HEK293T (cell line): Measurements from ENCODE around the gene LYPD6B.

Experiments used
- ARNT ChIP-seq: fragments of 450-650 bp; IDR thresholded peaks from 2 replicates; pipeline ENCODE4 v1.6.1; 2017; ENCODE audit warnings: mild to moderate bottlenecking
- BHLHE40 ChIP-seq: fragments of 450-650 bp; IDR thresholded peaks from 2 replicates; pipeline ENCODE4 v1.6.1; 2016; ENCODE audit warnings: mild to moderate bottlenecking, moderate library complexity, borderline replicate concordance
- CTBP1 ChIP-seq: fragments of 450-650 bp; IDR thresholded peaks from 2 replicates; pipeline ENCODE4 v1.6.1; 2016; ENCODE audit warnings: borderline replicate concordance
- ELF4 ChIP-seq: fragments of 450-650 bp; IDR thresholded peaks from 2 replicates; pipeline ENCODE4 v1.6.1; 2017; ENCODE audit warnings: antibody characterized with exemption
- FOXA1 ChIP-seq: fragments of 450-650 bp; IDR thresholded peaks from 2 replicates; pipeline ENCODE4 v1.6.1; 2016; ENCODE audit warnings: mild to moderate bottlenecking
- FOXK2 ChIP-seq: fragments of 450-650 bp; IDR thresholded peaks from 2 replicates; pipeline ENCODE4 v1.6.1; 2016; ENCODE audit warnings: mild to moderate bottlenecking
- FOXM1 ChIP-seq: fragments of 450-650 bp; IDR thresholded peaks from 2 replicates; pipeline ENCODE4 v1.6.1; 2017; ENCODE audit warnings: mild to moderate bottlenecking, borderline replicate concordance
- HDGF ChIP-seq: fragments of 450-650 bp; IDR thresholded peaks from 2 replicates; pipeline ENCODE4 v1.6.1; 2017; ENCODE audit warnings: antibody characterized with exemption, borderline replicate concordance
- SP1 ChIP-seq: fragments of 450-650 bp; IDR thresholded peaks from 2 replicates; pipeline ENCODE4 v1.6.1; 2017
- SUZ12 ChIP-seq: fragments of 450-650 bp; IDR thresholded peaks from 2 replicates; pipeline ENCODE4 v1.6.1; 2016; ENCODE audit warnings: mild to moderate bottlenecking
- TARDBP ChIP-seq: fragments of 450-650 bp; IDR thresholded peaks from 2 replicates; pipeline ENCODE4 v1.6.1; 2016
- ZNF384 ChIP-seq: fragments of 450-650 bp; IDR thresholded peaks from 2 replicates; pipeline ENCODE4 v1.6.1; 2016
- TF ChIP-seq, protein P1 (sequence below): fragments of 450-650 bp; IDR thresholded peaks from 2 replicates; pipeline ENCODE4 v1.6.1; 2016

DNA sequence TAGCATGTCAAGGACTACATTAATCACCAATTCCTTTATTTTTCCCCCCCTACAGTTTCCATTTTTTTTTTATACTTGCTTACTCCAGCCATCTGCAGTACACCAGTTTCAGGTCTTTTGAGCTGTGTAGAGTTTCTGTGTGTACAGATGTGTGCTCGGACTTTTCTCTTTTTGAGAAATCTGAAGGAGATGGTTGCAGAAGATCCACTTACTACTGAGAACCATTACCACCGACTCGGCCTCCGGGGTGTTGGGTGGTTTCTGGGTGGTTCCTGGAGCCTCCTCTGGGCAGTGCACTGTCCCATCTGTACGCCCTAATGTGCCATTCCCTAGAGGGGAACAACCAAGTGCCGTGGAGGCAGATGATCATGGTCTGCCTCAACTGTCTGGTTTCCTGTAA is 15.4 kb upstream of the LYPD6B start:
- TF ChIP-seq FOXM1, result no peak
- no peak for TF ChIP-seq FOXK2
- TF ChIP-seq SUZ12, result no peak
- TF ChIP-seq BHLHE40, result no peak
- no peak for TF ChIP-seq SP1
- TF ChIP-seq ARNT, result no peak
- no peak for TF ChIP-seq ZNF384
- no peak for TF ChIP-seq HDGF
- TF ChIP-seq, protein P1, sequence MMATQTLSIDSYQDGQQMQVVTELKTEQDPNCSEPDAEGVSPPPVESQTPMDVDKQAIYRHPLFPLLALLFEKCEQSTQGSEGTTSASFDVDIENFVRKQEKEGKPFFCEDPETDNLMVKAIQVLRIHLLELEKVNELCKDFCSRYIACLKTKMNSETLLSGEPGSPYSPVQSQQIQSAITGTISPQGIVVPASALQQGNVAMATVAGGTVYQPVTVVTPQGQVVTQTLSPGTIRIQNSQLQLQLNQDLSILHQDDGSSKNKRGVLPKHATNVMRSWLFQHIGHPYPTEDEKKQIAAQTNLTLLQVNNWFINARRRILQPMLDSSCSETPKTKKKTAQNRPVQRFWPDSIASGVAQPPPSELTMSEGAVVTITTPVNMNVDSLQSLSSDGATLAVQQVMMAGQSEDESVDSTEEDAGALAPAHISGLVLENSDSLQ, result no peak
- TF ChIP-seq TARDBP, result no peak
- TF ChIP-seq FOXA1, result no peak
- no peak for TF ChIP-seq CTBP1
- no peak for TF ChIP-seq ELF4
